Left ventricle myocardium inferior (tissue), 1 donor: ENCODE data around the gene DCLK1. TPM values are rescaled to one million over a fixed set of nuclear protein-coding genes. Genes with fewer than 3 reads are reported as not detected.

ENCODE experiments used
- DNase-seq: peaks from one replicate; pipeline ENCODE4 v3.0.0-alpha.2; 2020
- H3K27ac ChIP-seq: fragments of 200-600 bp; replicated peaks from 2 replicates; pipeline ENCODE4 v1.8.0; 2021
- H3K27me3 ChIP-seq: fragments of 200-600 bp; 2 replicates; pipeline ENCODE4 v1.8.0; 2021; ENCODE audit warnings: low read depth
- H3K36me3 ChIP-seq: fragments of 200-600 bp; 2 replicates; pipeline ENCODE4 v1.8.0; 2021
- H3K4me1 ChIP-seq: fragments of 200-600 bp; 2 replicates; pipeline ENCODE4 v1.8.0; 2021
- H3K4me3 ChIP-seq: fragments of 200-600 bp; 2 replicates; pipeline ENCODE4 v1.8.0; 2021; ENCODE audit warnings: mild to moderate bottlenecking, moderate library complexity
- H3K9me3 ChIP-seq: fragments of 200-600 bp; replicated peaks from 2 replicates; pipeline ENCODE4 v1.8.0; 2021
- intact Hi-C: fragments of 100-400 bp; cut with micrococcal nuclease; formaldehyde crosslinking; loops from one replicate; pipeline ENCODE4 v1.11.0; 2022
- total RNA-seq: library from RNA; stranded (reverse); fragmentation: NEBNext Ultra II Directional; extraction: Animal tissue kit (Norgen Biotek cat#: 25700); gene quantifications from one replicate; pipeline ENCODE4 v1.2.1, GENCODE V29; 2021
- TF ChIP-seq, protein P1 (sequence below): fragments of 200-600 bp; IDR thresholded peaks from 2 replicates; pipeline ENCODE4 v1.8.0; 2021; ENCODE audit warnings: antibody characterized with exemption, mild to moderate bottlenecking, borderline replicate concordance
- donor health status: DM: no; HTN: yes; CAD: no; lungs with severe emphysema.

Gene DCLK1
- total RNA-seq, 1 donor from 2014 or later: 8.4 TPM

DNA sequence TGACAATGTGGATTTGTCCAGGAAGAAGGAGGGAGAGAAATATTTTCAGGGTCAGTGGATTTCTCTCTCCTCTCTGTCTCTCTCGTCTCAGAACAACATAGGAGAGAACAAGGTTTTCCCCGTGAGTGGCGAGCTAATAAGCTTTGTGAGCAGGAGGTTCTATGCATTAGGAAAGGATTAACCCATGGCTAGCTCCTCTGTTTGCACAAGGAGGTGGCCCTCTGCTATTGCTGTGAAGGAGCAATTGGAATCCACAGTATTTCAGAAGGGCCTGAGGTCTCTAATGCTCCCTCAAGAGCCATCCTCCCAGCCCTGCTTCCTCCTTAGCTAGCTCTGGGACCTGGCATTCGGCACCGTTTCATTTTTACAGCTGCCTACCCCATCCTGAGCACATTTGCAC lies 365.8 kb downstream of the DCLK1 start:
- intact Hi-C loops: no loop called here
- DNase-seq: no peak
- Histone ChIP-seq H3K4me3 (no peak overlapping the region), H3K4me1 (peaks cover 13% of the 10 kb centered on the region), H3K9me3 (no peaks in the 10 kb centered on the region), H3K36me3 (no peaks in the 10 kb centered on the region), H3K27me3 (no peaks in the 10 kb centered on the region), H3K27ac (no peak overlapping the region)
- TF ChIP-seq, protein P1, sequence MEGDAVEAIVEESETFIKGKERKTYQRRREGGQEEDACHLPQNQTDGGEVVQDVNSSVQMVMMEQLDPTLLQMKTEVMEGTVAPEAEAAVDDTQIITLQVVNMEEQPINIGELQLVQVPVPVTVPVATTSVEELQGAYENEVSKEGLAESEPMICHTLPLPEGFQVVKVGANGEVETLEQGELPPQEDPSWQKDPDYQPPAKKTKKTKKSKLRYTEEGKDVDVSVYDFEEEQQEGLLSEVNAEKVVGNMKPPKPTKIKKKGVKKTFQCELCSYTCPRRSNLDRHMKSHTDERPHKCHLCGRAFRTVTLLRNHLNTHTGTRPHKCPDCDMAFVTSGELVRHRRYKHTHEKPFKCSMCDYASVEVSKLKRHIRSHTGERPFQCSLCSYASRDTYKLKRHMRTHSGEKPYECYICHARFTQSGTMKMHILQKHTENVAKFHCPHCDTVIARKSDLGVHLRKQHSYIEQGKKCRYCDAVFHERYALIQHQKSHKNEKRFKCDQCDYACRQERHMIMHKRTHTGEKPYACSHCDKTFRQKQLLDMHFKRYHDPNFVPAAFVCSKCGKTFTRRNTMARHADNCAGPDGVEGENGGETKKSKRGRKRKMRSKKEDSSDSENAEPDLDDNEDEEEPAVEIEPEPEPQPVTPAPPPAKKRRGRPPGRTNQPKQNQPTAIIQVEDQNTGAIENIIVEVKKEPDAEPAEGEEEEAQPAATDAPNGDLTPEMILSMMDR: no peak

DNA sequence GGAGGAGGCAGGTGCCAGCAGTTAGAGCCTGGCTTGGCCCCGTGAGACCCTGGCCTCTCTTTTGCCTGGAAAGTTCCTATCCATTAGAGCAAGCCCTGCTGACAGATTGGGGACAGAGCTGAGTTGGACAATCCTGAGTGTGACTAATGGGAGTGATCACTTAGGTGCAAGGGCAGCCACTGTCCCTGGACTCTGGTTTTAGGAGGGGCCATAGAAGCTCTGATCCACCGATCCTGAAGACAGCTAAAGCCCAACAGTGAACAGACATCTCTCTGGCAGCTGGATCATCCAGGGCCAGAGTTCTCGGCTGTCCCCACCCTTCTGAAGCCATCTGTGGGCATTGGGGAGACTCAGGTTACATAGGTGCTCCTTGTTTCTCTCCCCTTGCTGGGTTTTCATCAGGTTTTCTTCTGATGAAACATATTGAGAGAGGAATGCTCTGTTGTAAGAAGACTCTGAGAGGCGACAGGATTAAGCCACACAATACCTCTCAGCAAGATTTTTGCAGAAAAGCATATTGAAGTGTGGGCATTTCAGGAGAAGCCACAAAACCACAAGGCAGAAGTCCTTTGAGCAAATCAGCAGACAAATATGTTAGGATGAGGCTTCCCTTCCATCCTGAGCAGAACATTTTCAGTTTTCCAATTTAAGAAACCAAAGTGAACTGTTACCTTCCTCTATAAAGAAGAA lies 366.7 kb downstream of the DCLK1 start:
- H3K9me3 ChIP-seq: no peaks in the 10 kb centered on the region
- no peak overlapping the region for H3K4me3 ChIP-seq
- H3K27ac ChIP-seq: no peak overlapping the region
- no peaks in the 10 kb centered on the region for H3K27me3 ChIP-seq
- TF ChIP-seq, protein P1: no peak
- peaks cover 13% of the 10 kb centered on the region for H3K4me1 ChIP-seq
- intact Hi-C loops: no loop called here
- DNase-seq: no peak
- no peaks in the 10 kb centered on the region for H3K36me3 ChIP-seq

GRCh38 chr13:35763782-35764123 lies 367.4 kb downstream of the DCLK1 start:
- H3K27me3 ChIP-seq: no peaks in the 10 kb centered on the region
- no peak overlapping the region for H3K4me3 ChIP-seq
- TF ChIP-seq, protein P1: no peak
- no peak for DNase-seq
- no peak overlapping the region for H3K27ac ChIP-seq
- peaks cover 13% of the 10 kb centered on the region for H3K4me1 ChIP-seq
- intact Hi-C loops: no loop called here
- no peaks in the 10 kb centered on the region for H3K36me3 ChIP-seq
- H3K9me3 ChIP-seq: no peaks in the 10 kb centered on the region

DNA sequence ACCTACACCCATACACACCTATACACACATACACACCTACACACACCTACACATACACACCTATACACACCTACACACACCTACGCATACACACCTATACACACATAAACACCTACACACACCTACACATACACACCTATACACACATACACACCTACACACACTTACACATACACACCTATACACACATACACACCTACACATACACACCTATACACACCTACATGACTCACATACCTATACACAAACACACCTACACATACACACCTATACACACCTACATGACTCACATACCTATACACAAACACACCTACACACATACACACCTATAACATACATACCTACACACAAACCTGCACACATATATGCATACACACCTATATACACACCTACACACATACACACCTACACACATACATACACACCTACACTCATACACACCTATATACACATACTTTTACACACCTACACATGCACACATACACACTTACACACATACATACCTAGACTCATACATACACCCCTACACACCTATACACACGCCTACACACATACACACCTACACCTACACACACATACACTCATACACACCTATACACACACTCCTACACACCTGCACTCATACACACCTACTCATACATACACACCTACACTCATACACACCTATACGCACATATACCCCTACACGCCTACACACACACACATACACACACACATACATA lies 368.0 kb downstream of the DCLK1 start:
- no peaks in the 10 kb centered on the region for H3K27me3 ChIP-seq
- H3K9me3 ChIP-seq: no peaks in the 10 kb centered on the region
- no peaks in the 10 kb centered on the region for H3K36me3 ChIP-seq
- intact Hi-C loops: no loop called here
- no peak overlapping the region for H3K27ac ChIP-seq
- no peak for DNase-seq
- no peak overlapping the region for H3K4me3 ChIP-seq
- TF ChIP-seq, protein P1: no peak
- H3K4me1 ChIP-seq: peaks cover 8% of the 10 kb centered on the region

GRCh38 chr13:35761440-35762252 lies 369.5 kb downstream of the DCLK1 start:
- Histone ChIP-seq H3K27ac (no peak overlapping the region), H3K27me3 (no peaks in the 10 kb centered on the region), H3K4me1 (no peaks in the 10 kb centered on the region), H3K4me3 (no peak overlapping the region), H3K36me3 (no peaks in the 10 kb centered on the region), H3K9me3 (no peaks in the 10 kb centered on the region)
- TF ChIP-seq, protein P1: no peak
- intact Hi-C loops: no loop called here
- DNase-seq: no peak
